Loucy (cell line): Measurements from ENCODE around the gene ART5.

Experiments
- H2AFZ ChIP-seq: fragments of 200-600 bp; sonication (generic); 2 replicates; pipeline ENCODE4 v1.6.0; 2016; ENCODE audit warnings: antibody characterized with exemption, mild to moderate bottlenecking, low read length, moderate library complexity
- H3F3A ChIP-seq: fragments of 200-600 bp; 2 replicates; pipeline ENCODE4 v1.6.0; 2016; ENCODE audit warnings: antibody characterized with exemption, low read depth, mild to moderate bottlenecking
- H3K27me3 ChIP-seq: fragments of 200-600 bp; sonication (generic); 2 replicates; pipeline ENCODE4 v1.6.1; 2014; ENCODE audit warnings: low read length, mild to moderate bottlenecking; ENCODE audit not compliant: insufficient read depth, poor library complexity, severe bottlenecking
- H3K36me3 ChIP-seq: fragments of 200-600 bp; sonication (generic); 2 replicates; pipeline ENCODE4 v1.6.1; 2016; ENCODE audit warnings: low read length; ENCODE audit not compliant: insufficient read depth
- H3K4me1 ChIP-seq: fragments of 200-600 bp; sonication (generic); 2 replicates; pipeline ENCODE4 v1.5.1; 2014; ENCODE audit warnings: low read length, mild to moderate bottlenecking; ENCODE audit not compliant: insufficient read depth, poor library complexity, severe bottlenecking
- H3K4me2 ChIP-seq: fragments of 200-600 bp; sonication (generic); 2 replicates; pipeline ENCODE4 v1.6.0; 2014; ENCODE audit warnings: antibody characterized with exemption, low read length, low read depth, mild to moderate bottlenecking; ENCODE audit not compliant: poor library complexity, severe bottlenecking
- H3K4me3 ChIP-seq: fragments of 200-600 bp; sonication (generic); 2 replicates; pipeline ENCODE4 v1.5.1; 2014; ENCODE audit warnings: low read length, mild to moderate bottlenecking, mixed read lengths; ENCODE audit not compliant: poor library complexity, severe bottlenecking
- H3K79me2 ChIP-seq: fragments of 200-600 bp; sonication (generic); 2 replicates; pipeline ENCODE4 v1.6.1; 2014; ENCODE audit warnings: low read length; ENCODE audit not compliant: insufficient read depth
- H3K9ac ChIP-seq: fragments of 200-600 bp; sonication (generic); 2 replicates; pipeline ENCODE4 v1.6.0; 2014; ENCODE audit warnings: mild to moderate bottlenecking, low read depth, low read length, moderate library complexity; ENCODE audit not compliant: poor library complexity, severe bottlenecking
- H3K9me2 ChIP-seq: fragments of 200-600 bp; sonication (generic); replicated peaks from 2 replicates; pipeline ENCODE4 v1.6.1; 2016; ENCODE audit warnings: low read depth, low read length, mixed read lengths
- H3K9me3 ChIP-seq: fragments of 200-600 bp; sonication (generic); 2 replicates; pipeline ENCODE4 v1.6.1; 2014; ENCODE audit warnings: mild to moderate bottlenecking, antibody characterized with exemption, low read length, low read depth; ENCODE audit not compliant: insufficient read depth
- H4K20me1 ChIP-seq: fragments of 200-600 bp; sonication (generic); 2 replicates; pipeline ENCODE4 v1.6.0; 2014; ENCODE audit warnings: antibody characterized with exemption, low read length, mild to moderate bottlenecking; ENCODE audit not compliant: insufficient read depth, poor library complexity, severe bottlenecking
- EZH2phosphoT487 ChIP-seq: fragments of 200-600 bp; IDR thresholded peaks from 2 replicates; pipeline ENCODE4 v1.6.1; 2018; ENCODE audit warnings: antibody characterized with exemption, mild to moderate bottlenecking, moderate library complexity, borderline replicate concordance
- TF ChIP-seq, protein P1 (sequence below): fragments of 200-600 bp; sonication (generic); conservative IDR thresholded peaks from 2 replicates; pipeline ENCODE4 v1.5.1; 2014; ENCODE audit warnings: mild to moderate bottlenecking, antibody characterized with exemption, low read length

ART5 gene

DNA sequence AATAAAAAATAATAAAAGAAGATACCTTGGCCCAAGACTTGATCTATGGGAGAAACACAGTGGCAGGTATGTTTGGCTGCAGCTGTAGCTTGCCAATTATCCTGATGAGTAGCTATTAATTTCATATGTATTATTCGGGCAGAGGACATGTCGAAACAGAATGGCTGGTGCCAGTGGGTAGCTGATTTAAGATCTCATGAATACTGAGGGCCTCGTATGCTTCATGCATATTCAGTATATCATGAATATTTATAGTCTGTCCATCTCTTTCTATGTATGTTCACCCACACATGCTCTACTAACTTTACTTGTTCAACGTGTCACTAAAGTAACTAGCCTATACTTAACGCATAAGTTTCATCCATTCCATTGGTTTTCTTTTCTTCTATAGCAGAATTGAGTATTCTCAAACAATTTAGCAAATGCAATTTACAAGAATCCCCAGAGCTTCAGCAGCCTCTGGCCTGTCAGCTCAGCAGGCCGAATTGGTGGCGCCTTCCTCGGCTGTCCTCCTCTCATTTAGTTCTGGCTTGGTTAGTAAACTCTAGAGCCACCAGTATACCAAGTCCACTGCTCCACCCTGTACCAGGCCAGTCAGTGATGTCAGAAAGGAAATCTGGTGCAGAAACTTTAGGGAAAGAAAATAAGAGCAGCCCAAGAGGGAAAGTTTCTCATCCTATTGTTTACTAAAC, 17.9 kb downstream of the ART5 start:
- Histone ChIP-seq H3K9me3 (no peaks in the 10 kb centered on the region), H3K4me3 (no peak overlapping the region), H3K4me2 (no peak overlapping the region), H3K4me1 (no peaks in the 10 kb centered on the region), H3K9me2 (no peaks in the 10 kb centered on the region), H3K79me2 (no peaks in the 10 kb centered on the region), H2AFZ (no peak overlapping the region), H4K20me1 (no peaks in the 10 kb centered on the region), H3K36me3 (no peaks in the 10 kb centered on the region), H3F3A (no peaks in the 10 kb centered on the region), H3K9ac (no peak overlapping the region), H3K27me3 (no peaks in the 10 kb centered on the region)
- TF ChIP-seq EZH2phosphoT487, result no peak
- TF ChIP-seq, protein P1, sequence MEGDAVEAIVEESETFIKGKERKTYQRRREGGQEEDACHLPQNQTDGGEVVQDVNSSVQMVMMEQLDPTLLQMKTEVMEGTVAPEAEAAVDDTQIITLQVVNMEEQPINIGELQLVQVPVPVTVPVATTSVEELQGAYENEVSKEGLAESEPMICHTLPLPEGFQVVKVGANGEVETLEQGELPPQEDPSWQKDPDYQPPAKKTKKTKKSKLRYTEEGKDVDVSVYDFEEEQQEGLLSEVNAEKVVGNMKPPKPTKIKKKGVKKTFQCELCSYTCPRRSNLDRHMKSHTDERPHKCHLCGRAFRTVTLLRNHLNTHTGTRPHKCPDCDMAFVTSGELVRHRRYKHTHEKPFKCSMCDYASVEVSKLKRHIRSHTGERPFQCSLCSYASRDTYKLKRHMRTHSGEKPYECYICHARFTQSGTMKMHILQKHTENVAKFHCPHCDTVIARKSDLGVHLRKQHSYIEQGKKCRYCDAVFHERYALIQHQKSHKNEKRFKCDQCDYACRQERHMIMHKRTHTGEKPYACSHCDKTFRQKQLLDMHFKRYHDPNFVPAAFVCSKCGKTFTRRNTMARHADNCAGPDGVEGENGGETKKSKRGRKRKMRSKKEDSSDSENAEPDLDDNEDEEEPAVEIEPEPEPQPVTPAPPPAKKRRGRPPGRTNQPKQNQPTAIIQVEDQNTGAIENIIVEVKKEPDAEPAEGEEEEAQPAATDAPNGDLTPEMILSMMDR, result no peak

DNA sequence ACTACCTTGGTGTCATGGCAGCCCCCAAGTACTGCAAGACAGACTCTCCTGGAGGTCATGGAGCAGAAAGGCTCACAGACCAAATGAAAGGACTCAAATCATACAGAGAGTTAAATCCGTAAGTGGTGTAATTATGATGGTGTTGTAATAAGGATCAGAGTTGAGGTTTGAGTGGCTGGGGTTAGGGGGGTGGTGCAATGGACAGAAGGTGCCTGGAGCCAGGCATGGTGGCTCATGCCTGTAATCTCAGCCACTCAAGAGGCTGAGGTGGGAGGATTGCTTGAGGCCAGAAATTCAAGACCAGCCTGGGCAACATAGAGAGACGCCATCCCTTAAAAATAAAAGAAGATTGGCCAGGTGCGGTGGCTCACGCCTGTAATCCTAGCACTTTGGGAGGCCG, 18.7 kb downstream of the ART5 start:
- H3K27me3 ChIP-seq, result no peaks in the 10 kb centered on the region
- H3K9ac ChIP-seq, result no peak overlapping the region
- H2AFZ ChIP-seq, result no peak overlapping the region
- no peaks in the 10 kb centered on the region for H3K9me3 ChIP-seq
- no peaks in the 10 kb centered on the region for H3K9me2 ChIP-seq
- H3F3A ChIP-seq, result no peaks in the 10 kb centered on the region
- no peaks in the 10 kb centered on the region for H3K4me1 ChIP-seq
- no peaks in the 10 kb centered on the region for H3K79me2 ChIP-seq
- H3K4me2 ChIP-seq, result no peak overlapping the region
- no peaks in the 10 kb centered on the region for H4K20me1 ChIP-seq
- H3K4me3 ChIP-seq, result no peak overlapping the region
- no peaks in the 10 kb centered on the region for H3K36me3 ChIP-seq
- TF ChIP-seq, protein P1, result no peak

DNA sequence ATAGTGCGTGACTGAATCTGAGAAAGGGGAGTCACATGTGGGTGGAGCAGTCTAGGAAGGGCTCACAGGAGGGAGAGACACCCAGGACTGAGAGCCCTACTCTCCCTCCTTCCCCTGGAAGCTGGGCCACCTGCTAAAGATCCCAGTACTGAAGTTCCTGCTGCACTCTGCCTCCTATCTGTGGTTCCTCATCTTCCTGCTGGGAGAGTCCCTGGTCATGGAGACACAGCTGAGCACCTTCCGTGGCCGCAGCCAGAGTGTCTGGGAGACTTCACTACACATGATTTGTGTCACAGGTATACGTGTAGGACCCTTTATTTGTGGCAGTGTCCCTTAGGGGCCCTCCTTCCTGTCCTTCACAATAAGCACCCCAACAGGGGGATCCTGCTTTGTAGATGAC, 19.3 kb downstream of the ART5 start:
- Histone ChIP-seq H4K20me1 (no peaks in the 10 kb centered on the region), H3K9me3 (no peaks in the 10 kb centered on the region), H3K9me2 (no peaks in the 10 kb centered on the region), H3K4me2 (no peak overlapping the region), H3K27me3 (no peaks in the 10 kb centered on the region), H2AFZ (no peak overlapping the region), H3K36me3 (no peaks in the 10 kb centered on the region), H3K4me1 (no peaks in the 10 kb centered on the region), H3K4me3 (no peak overlapping the region), H3K9ac (no peak overlapping the region), H3K79me2 (no peaks in the 10 kb centered on the region), H3F3A (no peaks in the 10 kb centered on the region)
- TF ChIP-seq, protein P1, result no peak
- no peak for TF ChIP-seq EZH2phosphoT487
